Measurements from ENCODE around the gene MRPL37.
"Not testable (repeated sequence)": the region's sequence is repeated elsewhere in the genome, so short reads cannot be mapped to it uniquely, and the experiment has no call there.

The MRPL37 gene

GRCh38 chr1:54172614-54173599 is 27.1 kb upstream of the MRPL37 start:
- no peak for FAIRE-seq

GRCh38 chr1:54173681-54174080 is 26.3 kb upstream of the MRPL37 start:
- no peak for FAIRE-seq

GRCh38 chr1:54174106-54174505 is 25.9 kb upstream of the MRPL37 start:
- no peak for FAIRE-seq

GRCh38 chr1:54176621-54177327 is 23.2 kb upstream of the MRPL37 start:
- FAIRE-seq, result no peak

GRCh38 chr1:54177726-54178125 is 22.2 kb upstream of the MRPL37 start:
- no peak for FAIRE-seq

DNA sequence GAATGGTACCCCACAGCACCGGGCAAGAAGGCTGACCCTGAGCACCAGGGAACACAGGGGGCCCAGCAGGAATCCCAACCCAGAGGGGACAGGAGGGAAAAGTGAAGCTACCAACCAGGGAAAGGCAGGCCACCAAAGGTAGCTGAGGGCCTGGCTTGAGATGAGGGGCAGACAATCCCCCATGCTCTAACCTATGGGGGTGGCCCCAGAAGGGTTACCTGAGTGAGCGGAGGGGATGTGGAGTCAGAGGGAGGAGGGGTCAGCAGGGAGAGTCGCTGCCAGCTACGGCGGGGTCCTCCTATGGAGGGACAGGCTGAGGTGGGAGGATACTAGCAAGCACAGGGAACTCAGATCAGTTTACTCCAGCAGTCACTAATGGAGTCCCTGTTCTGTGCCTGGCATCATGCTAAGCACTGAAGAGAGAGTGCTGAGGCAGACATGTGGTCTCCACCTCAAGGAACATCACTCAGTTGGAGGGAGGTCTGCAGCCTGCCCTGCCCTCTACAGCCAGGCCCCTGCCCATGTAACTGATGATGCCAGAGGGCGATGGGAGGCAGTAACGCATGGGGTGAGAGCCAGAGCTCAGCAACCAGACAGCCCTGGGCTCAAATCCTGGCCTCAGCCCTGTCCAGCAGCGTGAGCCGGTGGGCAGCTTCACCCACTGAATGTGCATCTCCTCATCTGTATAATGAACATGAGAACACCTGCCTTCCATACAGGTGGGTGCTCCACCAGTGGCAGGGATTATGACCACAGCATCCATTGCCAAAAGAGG is 21.5 kb upstream of the MRPL37 start:
- FAIRE-seq, result no peak

DNA sequence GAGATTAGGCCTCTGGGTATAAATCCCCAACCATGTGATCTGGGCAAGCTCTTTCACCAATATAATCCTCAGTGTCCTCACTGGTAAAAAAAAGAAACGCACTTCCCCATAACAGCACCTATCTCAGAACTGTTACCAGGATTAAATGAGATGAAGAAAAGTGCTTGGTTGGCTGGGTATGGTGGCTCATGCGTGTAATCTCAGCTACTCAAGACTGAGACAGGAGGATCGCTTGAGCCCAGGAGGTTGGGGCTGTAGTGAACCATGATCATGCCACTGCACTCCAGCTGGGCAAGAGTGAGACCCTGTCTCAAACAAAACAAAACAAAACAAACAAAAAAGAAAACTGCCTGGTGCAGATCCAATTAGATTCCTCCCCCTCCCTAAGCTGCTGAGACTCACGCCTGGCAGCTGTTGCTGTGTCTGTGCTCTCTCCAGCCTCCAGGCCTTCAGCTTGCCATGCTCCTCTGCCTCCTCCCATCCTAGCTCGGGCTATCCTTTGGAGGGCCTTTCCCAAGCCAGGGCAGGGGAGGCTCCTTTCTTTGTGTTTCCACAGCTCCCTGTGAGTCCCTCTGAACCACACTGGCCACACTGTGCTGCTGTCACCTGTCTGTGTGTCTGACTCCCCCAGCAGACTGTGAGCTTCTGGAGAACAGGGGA is 19.1 kb upstream of the MRPL37 start:
- no peak for FAIRE-seq

- no peak for FAIRE-seq
These were observed 13.9 kb upstream of the MRPL37 start for GRCh38 chr1:54186056-54186455.

- FAIRE-seq, result no peak
These were observed 11.7 kb upstream of the MRPL37 start for GRCh38 chr1:54188291-54188690.

DNA sequence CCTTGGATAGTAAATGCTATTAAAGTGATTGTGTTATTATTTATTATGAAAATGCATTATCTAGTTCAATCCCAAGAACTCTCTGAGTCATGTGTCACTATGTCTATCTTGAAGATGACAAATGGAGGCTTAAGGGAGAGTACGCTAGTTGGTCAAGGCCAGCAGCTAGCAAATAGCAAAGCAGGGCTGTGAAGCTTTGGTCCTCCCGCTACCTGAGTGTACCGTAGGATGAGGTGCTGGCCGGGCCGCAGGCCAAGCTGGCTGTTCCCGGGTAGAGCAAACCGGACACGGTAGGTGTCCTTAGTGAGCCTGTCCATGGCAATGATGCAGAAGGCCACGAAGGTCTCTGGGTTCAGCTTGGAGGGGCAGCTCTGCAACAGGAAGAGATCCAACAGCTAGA is 9.4 kb upstream of the MRPL37 start:
- FAIRE-seq, result no peak

DNA sequence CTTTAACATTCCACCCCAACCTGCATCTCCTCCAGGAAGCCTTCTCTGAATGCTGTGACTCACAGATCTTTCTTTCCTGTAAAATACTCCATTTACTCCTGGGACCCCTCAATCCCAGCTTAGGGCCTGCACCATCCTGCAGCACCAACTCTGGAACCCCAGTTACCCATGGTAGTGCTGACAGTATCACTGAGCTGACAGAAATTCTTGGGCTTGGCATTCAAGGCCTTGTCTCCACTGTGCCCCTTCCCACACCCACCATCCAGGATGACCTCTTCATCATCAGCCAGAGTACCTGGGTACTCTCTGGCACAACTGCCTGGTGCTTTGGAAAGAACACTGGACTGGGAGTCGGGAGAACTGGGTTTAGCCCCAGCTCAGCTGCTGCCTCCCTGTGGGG is 8.4 kb upstream of the MRPL37 start:
- no peak for FAIRE-seq

GRCh38 chr1:54193453-54193852 is 6.5 kb upstream of the MRPL37 start:
- FAIRE-seq, result no peak

GRCh38 chr1:54199151-54199764 is 709 bp upstream of the MRPL37 start:
- no peak for FAIRE-seq

GRCh38 chr1:54200519-54200997 is 591 bp downstream of the MRPL37 start:
- no peak for FAIRE-seq

DNA sequence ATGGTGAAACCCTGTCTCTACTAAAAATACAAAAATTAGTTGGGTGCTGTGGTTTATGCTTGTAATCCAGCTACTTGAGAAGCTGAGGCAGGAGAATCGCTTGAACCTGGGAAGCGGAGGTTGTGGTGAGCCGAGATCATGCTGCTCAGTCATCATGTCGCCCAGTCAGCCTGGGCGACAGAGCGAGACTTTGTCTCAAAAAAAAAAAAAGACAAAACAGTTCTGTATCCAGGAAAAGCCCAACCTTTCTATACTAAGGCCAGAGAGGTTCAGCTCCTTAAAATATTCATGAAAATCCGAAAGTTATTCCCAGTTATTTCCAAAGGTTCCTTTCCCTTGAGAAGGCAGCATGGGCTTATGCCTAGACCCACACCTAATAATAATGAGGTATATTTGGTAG is 4.2 kb downstream of the MRPL37 start:
- no peak for FAIRE-seq

- FAIRE-seq, result no peak
These were observed 7.3 kb downstream of the MRPL37 start for GRCh38 chr1:54207287-54207686.

GRCh38 chr1:54207896-54208295 is 7.9 kb downstream of the MRPL37 start:
- not testable (repeated sequence) for FAIRE-seq

GRCh38 chr1:54212872-54213271 is 12.9 kb downstream of the MRPL37 start:
- no peak for FAIRE-seq

- no peak for FAIRE-seq
These were observed 15.6 kb downstream of the MRPL37 start for GRCh38 chr1:54215523-54215922.

GRCh38 chr1:54218883-54219687 is 19.1 kb downstream of the MRPL37 start:
- FAIRE-seq, result no peak

GRCh38 chr1:54219688-54220003 is 19.7 kb downstream of the MRPL37 start:
- FAIRE-seq, result no peak
